ENCODE results near the gene CEACAM8.

- peak; percentile 7 for TF ChIP-seq CTCF (IDR thresholded peaks at IDR 0.05; ENCODE audit: low read depth, low read length, poor library complexity, severe bottlenecking)
- TF ChIP-seq EZH2phosphoT487 (IDR thresholded peaks at IDR 0.05; ENCODE audit: borderline replicate concordance, low read length) = no peak
These were observed at the start of gene CEACAM8 for GRCh38 chr19:42594617-42595489.

All from DOHH2 (cell line).